ENCODE measurements around the gene FAM13A.

The FAM13A gene

DNA sequence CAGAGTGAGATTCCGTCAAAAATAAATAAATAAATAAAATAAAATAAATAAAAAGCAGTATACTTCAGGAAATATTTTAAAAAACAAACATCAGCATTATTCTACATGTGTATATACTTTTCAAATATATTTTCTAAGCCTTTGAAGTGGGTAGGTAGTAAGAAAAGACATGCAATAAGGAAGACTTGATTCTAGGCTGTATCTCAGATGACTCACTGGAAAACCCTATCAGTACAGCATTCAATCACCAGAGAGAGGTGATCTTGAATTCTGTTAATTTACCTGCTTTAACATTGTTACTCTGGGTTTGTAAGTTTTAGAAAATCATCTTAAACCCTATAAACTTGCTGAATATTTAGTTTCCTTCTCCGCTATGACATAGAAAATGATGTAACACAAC, 252.8 kb downstream of the FAM13A start:
- no peak for DNase-seq

DNA sequence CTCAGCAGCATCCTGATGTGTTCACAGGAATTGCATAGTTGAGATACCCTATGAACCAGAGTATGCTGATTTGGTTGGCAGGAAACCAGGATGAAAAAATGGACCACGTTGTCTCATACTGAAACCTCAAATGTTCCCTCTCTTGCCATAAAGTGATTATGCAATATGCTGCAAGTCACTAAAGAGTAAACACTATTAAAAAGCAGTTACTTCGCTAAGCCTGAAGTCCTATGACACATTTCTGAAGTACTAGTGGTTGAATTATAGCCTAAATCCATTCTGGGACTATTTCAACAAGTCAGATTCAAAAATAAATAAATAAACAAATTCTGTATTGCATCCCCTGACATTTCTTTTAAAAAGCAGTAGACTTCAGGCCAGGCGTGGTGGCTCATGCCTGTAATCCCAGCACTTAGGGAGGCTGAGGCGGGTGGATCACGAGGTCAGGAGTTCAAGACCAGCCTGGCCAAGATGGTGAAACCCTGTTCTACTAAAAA, 253.3 kb downstream of the FAM13A start:
- no peak for DNase-seq

DNA sequence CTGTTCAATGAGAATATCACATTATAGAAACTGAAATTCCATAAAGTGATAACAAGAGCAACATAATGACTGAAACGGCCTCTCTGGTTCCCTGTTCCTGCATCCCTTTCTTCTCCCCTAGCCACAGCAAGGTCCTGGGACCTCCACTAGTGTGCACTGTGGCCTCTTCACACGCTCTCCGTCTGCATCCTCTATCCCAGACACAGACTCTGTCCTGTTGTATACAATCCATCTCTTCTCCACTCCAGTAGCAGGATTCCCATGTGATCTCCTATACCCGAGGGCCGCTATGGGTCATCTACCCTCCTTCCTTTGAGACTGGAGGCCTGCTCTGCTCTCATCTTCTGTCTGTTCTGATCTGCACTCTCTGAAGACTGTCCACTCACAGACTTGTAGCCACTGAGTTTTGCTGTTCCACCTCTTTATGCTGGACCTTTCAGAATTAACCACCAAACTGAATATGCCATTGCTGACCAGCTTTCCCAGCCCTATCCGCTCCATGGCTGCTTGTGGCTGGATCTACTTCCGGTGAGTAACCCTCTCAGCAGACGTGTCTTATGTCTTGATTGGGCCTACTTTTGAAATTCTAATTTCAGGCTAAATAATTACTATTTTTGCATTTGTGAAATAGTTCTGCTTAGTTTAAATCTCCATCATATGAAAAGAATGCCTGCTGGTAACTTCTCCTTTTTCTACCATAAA, 254.2 kb downstream of the FAM13A start:
- no peak for DNase-seq

DNA sequence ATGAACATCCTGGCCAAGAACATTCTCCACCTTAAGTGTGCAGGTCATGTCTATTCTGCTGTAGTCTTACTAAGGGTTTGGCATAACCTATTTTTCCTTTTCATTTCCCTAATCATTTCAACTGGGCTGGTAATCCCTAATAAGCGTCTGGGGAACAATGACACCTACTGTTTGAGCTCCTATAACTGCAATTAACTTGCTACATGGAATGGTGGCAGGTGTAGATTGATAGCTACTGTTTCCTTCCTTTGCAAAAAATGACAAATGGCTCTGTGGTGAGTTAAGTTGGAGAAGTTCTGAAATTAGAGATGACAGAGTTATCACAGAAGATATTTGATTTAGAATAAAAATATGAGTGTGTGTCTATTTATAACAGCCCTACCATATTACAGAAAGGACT, 254.8 kb downstream of the FAM13A start:
- DNase-seq, result no peak

DNA sequence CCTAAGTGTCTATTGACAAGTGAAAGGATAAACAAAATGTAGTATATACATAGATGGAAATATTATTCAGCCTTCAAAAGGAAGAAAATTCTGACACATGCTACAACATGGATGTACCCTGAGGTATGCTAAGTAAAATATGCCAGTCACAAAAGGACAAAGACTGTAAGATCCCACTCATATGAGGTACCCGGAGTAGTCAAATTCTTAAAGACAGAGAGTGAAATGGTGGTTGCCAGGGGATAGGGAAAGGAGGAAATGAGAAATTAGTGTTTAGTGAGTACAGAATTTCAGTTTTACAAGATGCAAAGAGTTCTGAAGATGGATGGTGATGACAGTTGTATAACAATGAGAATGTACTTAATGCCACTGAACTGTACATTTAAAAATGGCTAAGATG, 257.1 kb downstream of the FAM13A start:
- no peak for DNase-seq

DNA sequence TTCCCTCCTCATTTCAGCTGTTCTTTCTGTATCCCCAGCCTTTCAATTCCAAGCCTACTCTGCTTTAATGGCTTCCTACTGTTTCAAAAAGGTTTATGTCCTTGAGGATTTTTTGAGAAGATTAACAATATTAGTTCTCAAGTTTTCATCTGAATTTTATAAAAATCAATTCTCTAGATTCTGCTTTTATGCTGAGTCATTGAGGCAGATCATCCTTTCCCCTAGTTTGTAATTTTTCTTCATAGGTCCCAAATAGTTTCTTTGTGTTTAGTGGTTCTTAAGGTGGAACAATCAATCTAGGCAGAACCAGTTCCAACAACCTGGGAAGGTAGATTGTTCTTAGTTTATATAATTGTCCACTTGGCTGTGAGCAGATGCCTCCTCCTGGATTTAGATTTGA, 259.3 kb downstream of the FAM13A start:
- no peak for DNase-seq

DNA sequence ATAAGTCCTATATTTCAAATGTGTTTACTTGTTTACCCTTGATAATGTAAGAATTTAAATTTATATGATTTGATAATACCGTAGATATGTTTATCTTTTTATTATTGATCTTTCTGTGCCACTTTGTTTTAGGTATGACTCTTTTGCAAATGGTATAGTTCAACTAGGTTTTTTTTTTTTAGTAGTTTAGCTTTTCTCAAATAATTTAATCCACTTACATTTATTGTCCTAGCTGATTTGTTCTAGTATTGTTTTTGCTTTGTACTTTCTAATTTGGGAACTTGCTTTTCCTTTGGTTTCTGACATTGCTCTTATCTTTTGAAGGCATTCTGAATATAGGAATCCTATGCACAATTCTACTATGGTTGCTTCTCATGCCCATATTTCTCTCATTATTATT, 260.4 kb downstream of the FAM13A start:
- no peak for DNase-seq

DNA sequence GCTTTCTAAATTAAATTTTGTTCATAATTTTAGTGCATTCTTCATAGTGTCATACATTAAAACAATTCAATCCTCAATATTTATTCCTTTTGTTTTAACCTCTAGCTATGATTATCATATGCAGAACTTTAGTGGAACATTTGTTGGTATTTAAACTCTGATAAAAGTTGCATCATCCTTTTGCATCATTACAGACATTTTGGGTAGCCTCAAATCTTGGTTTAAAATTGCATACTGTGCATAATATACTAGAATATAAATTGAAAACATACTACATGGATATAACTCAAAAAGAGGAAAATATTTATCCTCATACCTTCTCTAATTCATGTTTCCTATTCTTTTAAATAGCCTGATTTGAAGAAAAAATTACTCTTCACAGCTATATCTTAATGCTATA, 262.0 kb downstream of the FAM13A start:
- no peak for DNase-seq

DNA sequence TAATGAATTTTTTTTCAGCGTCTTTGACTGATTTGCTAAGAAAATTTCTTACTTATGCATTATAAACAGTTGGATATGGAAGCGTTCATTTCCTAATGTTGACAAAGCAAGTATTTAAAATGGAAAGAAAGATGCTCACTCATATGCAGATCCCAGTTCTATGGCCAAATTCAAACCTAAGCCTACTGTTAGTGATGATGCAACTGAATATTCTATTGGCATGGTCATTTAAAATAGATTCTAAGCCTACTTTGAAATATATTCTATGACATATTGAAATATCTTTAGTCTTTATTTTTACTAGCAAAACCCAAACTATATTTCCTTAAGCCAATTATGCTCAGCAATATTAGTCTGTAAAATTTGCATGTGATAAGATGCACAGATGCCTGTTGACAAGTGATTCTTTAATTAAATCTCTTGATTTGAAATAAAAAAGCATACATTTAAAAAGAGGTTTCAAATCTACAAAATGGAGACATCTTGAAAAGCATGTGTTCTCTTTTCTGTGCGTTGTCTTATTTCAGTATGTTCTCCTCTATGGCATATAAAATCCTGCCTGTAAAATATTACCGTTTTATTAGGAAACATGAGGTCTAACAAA, 262.8 kb downstream of the FAM13A start:
- no peak for DNase-seq

DNA sequence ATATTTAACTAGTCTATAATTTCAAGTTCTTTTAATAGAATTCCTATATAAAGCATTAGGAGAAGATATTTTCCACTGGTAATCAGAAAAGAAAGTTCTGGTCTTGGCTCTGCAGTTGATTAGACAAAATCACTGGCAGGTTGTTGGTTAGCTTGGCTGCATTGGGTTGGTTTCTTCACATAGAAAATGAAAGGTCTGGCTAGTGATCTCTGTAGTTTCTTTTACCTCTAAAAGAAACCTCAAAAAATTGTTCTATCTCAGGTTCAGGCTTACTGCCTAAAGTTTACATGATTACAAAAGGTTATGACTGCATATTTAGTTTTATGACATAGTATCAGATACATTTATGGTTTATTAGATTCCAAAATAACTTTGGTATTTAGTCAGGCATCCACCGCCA, 263.5 kb downstream of the FAM13A start:
- DNase-seq, result no peak

DNA sequence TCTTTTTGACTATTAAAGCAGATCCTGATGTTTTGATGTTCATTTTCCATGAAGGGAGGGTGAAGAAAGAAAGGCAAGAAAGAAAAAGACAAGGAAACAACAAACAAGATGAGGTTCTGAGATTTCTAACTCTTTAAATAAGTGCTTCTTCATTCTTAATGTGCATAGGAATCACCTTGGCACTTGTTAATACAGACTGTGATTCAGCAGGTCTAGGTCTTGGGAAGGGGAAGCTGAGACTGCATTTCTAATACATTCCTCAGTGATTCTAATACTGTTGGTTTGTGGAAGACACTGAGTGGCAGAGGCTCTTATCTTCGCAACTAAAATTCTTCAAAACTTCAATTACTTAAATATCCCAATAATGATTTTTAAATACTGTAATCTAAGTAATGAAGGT, 264.2 kb downstream of the FAM13A start:
- no peak for DNase-seq

DNA sequence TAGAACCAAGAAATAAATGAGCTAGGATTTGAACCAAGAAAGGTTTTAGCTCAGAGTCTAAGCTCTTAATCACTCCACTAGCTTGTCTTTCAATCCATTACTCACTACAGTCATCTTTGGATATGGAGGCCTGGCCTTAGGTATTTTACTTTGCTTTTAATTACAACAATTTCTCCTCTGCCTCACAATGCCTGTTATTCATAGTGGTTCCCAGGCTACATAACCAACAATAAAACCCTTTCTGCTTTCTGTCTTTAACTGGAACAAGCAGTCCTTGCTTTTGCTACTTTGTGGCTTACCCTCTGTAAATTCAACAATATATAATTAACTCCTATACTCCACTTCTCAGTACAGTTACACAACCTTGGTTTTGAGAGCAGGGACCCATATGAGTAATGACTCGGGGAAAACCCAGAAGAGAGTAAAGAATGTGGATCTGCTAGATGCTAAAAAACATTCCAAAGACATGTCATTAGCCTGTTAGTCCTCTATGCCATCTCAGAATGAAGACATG, 264.7 kb downstream of the FAM13A start:
- DNase-seq, result no peak

DNA sequence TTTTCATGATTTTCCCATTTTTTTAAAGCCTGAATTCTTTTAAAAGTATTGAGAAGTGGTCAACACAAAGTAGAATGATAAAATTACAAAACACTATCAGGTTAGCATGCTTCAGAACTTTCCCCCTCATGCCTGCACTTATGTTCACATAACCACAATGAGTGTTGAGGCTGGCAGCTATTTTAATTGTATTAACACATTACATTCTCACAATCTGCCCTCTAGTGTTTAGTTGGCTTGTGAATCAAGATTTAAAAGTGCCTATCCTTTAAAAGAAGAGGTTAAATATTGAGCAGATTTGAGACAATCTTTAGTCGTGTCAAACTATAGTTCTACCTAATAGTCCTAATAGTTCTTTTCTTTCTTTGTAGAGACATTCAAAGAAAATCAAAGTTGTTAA, 265.7 kb downstream of the FAM13A start:
- DNase-seq, result no peak

DNA sequence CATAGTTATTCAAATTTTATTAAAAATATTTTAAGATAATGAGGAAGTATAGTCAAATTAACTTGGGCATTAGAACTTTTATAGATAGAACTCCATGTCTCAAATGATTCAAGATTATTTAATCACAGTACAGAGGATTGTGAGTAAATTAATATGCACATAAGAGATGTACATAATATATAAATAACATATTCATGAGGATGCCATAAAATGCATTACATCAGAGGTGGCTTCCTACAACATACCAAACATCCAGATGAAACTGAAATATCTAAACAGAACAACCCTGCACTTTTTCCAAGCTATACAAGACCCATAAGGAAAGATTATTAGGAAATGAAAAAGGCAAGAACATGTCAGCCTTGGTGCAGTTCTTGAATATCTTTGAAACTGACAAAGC, 268.1 kb downstream of the FAM13A start:
- no peak for DNase-seq

DNA sequence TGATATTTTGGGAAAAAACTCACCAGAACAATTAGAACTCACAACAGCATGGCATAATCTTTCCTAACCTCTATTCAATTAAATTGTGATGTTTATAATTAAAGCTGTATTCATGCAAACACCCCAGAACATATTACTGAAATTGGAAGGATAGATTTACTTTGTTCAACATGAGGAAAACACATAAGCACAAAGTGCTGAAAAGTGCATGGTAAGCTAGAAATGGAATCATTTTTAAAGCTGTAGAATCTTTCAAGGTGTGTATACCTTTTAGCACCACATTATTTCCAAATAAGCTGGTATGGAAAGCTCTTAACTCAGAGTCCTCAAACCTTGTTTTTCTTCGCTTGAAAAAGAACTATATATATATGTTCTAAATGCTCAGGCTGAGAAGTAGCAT, 268.6 kb downstream of the FAM13A start:
- no peak for DNase-seq

DNA sequence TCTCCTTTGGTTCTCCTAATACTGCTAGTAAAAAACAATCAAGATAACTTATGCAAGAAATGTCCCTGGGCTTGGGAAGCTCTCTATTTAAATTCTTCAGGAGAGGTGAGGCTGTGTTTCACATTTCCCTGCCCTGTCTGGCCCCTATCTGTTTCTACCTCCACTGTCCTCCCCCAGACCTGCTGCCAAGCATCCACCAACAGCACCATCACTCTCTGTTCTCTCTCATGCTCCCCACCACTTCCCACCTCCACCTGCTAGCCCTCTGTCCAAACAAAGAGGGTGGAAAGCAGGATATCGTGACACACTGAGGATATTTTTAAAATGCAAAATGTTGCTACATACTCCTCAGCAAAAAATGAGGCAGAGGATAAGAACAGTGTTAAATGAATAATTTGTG, 271.0 kb downstream of the FAM13A start:
- no peak for DNase-seq

DNA sequence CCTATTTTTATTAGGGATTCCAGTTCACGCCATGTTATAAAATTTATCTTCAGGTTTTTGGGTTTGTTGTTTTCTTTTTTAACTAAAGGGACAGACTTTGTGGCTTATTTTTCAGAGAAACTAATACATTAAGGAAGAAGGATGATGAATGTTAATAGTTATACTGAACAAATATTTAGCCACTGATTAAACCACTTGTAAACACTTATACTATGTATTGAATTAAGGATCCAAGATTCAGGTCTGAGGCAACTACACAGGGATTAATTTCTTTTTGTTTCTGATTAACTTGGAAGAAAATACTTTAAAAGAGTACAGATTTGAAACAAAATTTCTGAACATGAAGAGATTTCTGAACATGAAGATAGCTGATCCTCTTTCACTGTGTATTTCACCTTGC, 276.6 kb downstream of the FAM13A start:
- no peak for DNase-seq

DNA sequence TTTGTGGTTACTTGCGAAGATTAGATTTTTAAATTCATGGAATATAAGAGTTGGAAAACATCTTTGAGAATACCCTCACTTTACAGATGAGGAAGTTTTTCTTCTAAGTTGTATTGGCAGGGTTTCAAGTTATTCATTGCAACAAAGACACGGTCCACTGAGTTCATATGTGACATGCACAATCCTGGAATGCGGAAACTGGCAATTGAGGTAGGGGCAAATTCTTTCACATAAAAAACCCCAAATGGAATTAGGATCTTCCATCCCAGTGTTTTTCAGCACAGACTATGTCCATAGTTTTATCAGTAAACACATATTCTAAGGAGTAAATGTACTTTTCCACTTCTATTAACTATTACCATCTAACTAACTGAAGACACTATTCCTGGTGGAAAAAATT, 277.6 kb downstream of the FAM13A start:
- no peak for DNase-seq

DNA sequence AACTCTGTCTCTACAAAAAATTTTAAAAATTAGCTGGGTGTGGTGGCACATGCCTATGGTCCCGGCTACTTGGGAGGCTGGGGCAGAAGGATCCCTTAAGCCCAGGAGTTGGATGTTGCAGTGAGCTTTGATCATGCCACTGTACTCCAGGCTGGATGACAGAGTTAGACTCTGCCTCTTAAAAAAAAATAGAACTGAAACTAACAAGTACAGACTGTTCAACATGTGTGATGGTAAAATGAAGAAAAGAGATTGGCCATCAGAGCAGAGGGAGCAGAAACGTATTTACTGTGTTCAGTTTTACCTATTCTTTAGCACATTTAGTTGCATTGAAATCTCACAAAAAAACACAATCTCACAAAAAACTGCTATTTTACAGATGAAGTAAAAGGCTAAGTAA, 281.5 kb downstream of the FAM13A start:
- no peak for DNase-seq

DNA sequence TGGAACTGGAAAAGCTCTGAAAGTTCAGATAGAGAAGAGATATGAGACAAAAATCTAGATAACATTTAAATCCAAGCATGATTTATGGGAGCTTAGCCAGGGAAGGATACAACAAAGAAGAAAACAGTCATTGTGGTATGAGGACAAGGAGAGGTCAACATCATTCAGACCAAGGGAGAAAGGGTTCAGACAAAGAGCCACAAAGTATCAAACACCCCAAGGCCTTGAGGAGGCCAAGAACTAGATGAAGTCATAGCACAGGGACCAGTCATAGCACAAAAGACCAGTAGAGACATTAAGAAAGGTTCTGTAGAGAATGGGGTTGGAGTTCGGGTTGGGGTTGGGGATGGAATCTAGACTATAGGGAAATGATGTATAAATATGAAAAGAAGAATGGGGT, 282.0 kb downstream of the FAM13A start:
- DNase-seq, result no peak

DNA sequence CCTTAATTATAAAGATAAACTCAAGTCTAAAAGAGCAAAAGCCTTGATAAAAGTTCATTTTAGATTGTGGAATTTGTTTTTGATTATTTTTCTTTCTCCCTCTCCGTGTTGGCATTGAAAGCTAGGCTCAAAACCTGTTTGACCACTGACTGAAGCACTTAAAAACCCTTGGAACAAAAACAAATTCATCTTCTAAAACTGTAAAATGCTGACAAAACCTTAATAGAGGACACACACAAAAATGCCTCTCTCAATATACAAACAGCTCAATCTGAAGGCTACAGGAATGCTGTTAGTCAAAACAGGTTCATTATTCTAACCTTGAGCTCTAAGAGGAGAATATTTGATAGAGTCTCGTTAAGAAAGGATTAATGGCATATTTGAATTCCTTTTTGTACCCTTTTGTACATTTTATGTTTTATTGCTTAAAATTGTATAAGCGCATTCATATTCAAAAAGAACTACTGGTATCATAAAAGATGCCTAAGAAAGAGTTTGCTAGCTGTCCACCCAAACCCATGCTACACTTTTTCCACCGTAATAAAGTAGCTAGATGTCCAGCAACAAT, 285.0 kb downstream of the FAM13A start:
- no peak for DNase-seq

DNA sequence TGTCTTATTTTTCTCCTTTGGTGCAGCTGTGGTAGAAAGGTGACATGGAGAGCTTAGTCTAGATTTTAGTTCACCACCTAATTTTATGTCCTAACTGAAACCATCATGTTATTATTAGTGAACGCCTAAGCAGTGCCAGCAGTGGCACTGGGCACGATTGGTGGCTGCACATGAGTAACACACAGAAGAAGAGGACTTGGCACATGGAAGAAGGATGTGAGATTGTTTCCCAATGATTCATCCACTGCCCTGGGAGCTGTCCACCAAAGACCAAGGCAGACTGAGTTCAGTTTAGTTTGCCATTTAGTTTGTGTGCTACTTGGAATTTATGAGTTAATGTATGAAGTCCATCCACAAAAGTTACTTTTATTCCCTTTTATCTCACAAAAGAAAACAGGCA, 291.3 kb downstream of the FAM13A start:
- DNase-seq, result no peak

DNA sequence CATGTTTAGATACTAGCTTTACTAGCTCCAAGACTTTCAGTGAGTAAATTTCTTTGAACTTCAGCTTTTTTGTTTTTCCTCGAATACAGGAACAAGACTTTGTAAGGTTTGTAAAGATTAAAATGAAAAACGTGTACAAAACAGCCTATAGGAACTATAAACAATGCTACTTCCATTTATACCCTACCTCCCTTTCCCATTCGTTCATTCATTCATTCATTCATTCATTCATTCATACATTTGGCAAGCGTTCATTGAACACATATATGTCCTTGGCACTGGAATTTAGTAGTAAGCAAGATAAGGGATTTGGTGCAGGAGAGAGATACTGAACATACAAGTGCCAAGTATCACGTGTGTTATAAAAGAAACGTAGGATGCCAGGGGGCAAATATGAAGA, 293.9 kb downstream of the FAM13A start:
- DNase-seq, result no peak

DNA sequence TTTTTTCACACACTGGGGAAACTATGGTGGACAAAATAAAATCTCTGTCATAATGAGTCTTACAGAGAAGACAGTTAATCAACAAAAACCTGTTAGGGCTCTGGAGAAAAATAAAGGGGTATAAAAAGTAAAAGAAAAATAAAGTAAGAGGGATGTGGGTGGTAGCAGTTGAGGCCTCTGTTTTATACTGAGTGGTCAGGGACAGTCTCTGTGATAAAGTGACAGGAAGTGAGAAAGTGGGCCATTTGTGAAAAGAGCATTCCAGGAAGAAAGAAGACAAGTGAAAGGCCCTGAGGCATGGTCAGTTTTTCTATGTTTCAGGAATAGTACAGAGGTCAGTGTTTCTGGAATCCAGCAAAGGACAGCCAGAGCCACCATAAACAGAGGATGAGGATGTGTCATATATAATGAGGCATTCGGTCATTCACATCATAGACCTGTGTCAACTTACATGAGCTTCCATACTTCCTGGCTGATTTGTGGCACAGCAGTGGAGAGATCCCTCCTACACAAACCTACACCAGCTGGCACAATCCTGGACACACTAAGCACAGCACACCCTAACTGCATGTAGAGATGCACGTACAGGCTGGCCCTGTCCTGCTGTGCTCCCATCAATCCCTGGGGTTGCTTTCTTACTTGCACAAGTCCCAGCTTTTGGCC, 295.0 kb downstream of the FAM13A start:
- no peak for DNase-seq
